Keratinocyte (primary cell): Measurements from ENCODE around the gene CHN2. TPM values are rescaled to one million over a fixed set of nuclear protein-coding genes. Genes with fewer than 3 reads are reported as not detected.

ENCODE experiments used
- DNase-seq: peaks from one replicate; pipeline ENCODE4 v3.0.0-alpha.2; 2011; ENCODE audit warnings: low read depth, missing footprints, low spot score
- FAIRE-seq: peaks from 2 replicates; lab custom pipeline; 2011; peaks lifted over from hg19 to GRCh38; lab: Jason Lieb, UNC
- H2AFZ ChIP-seq: 2 replicates; pipeline ENCODE4 v1.6.0; 2012; ENCODE audit warnings: low read length, control low read depth, inconsistent platforms; ENCODE audit not compliant: control insufficient read depth
- H3K27ac ChIP-seq: 2 replicates; pipeline ENCODE4 v1.5.1; 2011; ENCODE audit warnings: low read length; ENCODE audit not compliant: control insufficient read depth, insufficient read depth
- H3K27me3 ChIP-seq: 3 replicates; pipeline ENCODE4 v1.6.0; 2011; ENCODE audit warnings: low read length; ENCODE audit not compliant: control insufficient read depth, insufficient read depth; ENCODE audit errors: extremely low read depth
- H3K36me3 ChIP-seq, 2 experiments: 2 replicates in 1 of 2; 3 replicates in 1 of 2; pipeline ENCODE4 v1.5.1; 2011; ENCODE audit warnings: low read length in 2 of 2, mild to moderate bottlenecking in 1 of 2; ENCODE audit not compliant: control insufficient read depth in 2 of 2, insufficient read depth in 2 of 2; ENCODE audit errors: extremely low read depth in 1 of 2
- H3K4me1 ChIP-seq: 3 replicates; pipeline ENCODE4 v1.5.1; 2011; ENCODE audit warnings: low read length; ENCODE audit not compliant: control insufficient read depth, insufficient read depth; ENCODE audit errors: extremely low read depth
- H3K4me2 ChIP-seq: 3 replicates; pipeline ENCODE4 v1.6.0; 2011; ENCODE audit warnings: low read depth, low read length; ENCODE audit not compliant: control insufficient read depth, insufficient read depth; ENCODE audit errors: extremely low read depth
- H3K4me3 ChIP-seq, 3 experiments: fragments of 200-600 bp in 1 of 3; sonication (generic) in 1 of 3; 2 replicates in 2 of 3; 3 replicates in 1 of 3; pipeline ENCODE4 v1.5.1; 2011 to 2016; ENCODE audit warnings: low read length in 3 of 3, mild to moderate bottlenecking in 3 of 3, control low read depth in 2 of 3, inconsistent platforms in 1 of 3, low read depth in 1 of 3, mixed read lengths in 1 of 3, mixed run types in 1 of 3, moderate library complexity in 1 of 3; ENCODE audit not compliant: control insufficient read depth in 2 of 3, insufficient read depth in 2 of 3; ENCODE audit errors: extremely low read depth in 1 of 3
- H3K79me2 ChIP-seq: 2 replicates; pipeline ENCODE4 v1.6.0; 2012; ENCODE audit warnings: low read length; ENCODE audit not compliant: control insufficient read depth, insufficient read depth
- H3K9ac ChIP-seq: 3 replicates; pipeline ENCODE4 v1.6.0; 2011; ENCODE audit warnings: low read length; ENCODE audit not compliant: control insufficient read depth, insufficient read depth; ENCODE audit errors: extremely low read depth
- H3K9me1 ChIP-seq: 3 replicates; pipeline ENCODE4 v1.6.0; 2011; ENCODE audit warnings: low read length; ENCODE audit not compliant: control insufficient read depth, insufficient read depth; ENCODE audit errors: extremely low read depth
- H3K9me3 ChIP-seq: 2 replicates; pipeline ENCODE4 v1.5.1; 2012; ENCODE audit warnings: low read depth, low read length; ENCODE audit not compliant: control insufficient read depth
- H4K20me1 ChIP-seq: 3 replicates; pipeline ENCODE4 v1.6.0; 2011; ENCODE audit warnings: low read length; ENCODE audit not compliant: control insufficient read depth, insufficient read depth; ENCODE audit errors: extremely low read depth
- EZH2 ChIP-seq: IDR thresholded peaks from one replicate; pipeline ENCODE4 v1.6.1; 2012; ENCODE audit warnings: inconsistent platforms, mild to moderate bottlenecking, low read length, moderate library complexity
- dilution Hi-C: fragments of 300-500 bp; cut with MboI; formaldehyde crosslinking; loops from one replicate; pipeline ENCODE4 v1.7.0; 2020; ENCODE audit warnings: low sequenced_read_pairs; ENCODE audit not compliant: extremely low pct_ligation_motif_present
- polyA plus RNA-seq, 5 experiments: library from polyadenylated mRNA; depleted of rRNA in 3 of 5; stranded (reverse) in 3 of 5; stranded (forward) in 1 of 5; unstranded in 1 of 5; fragments of >200 nt; gene quantifications; 1 replicate in 1 of 5; 2 replicates in 3 of 5; 3 replicates in 1 of 5; pipeline versions ENCODE4 v1.2.1 to v1.2.3, GENCODE V29; 2011 to 2012; ENCODE audit warnings: missing spikeins in 2 of 5, low read depth in 1 of 5, low replicate concordance in 1 of 5
- TF ChIP-seq, protein P1 (sequence below), 3 experiments: IDR thresholded peaks in 1 of 3; conservative IDR thresholded peaks in 1 of 3; optimal IDR thresholded peaks in 1 of 3; 2 replicates in 2 of 3; 3 replicates in 1 of 3; pipeline versions ENCODE3 to v1.5.1; 2011; ENCODE audit warnings: low read length in 3 of 3, mild to moderate bottlenecking in 3 of 3, moderate library complexity in 2 of 3, control low read depth in 1 of 3, inconsistent platforms in 1 of 3; ENCODE audit not compliant: insufficient read depth in 2 of 3; ENCODE audit errors: extremely low read depth in 1 of 3

The CHN2 gene
- polyA plus RNA-seq, 1 donor (not counting 4 experiments of a cell fraction or from before 2014, with no cell fraction given) = 1.8 TPM

DNA sequence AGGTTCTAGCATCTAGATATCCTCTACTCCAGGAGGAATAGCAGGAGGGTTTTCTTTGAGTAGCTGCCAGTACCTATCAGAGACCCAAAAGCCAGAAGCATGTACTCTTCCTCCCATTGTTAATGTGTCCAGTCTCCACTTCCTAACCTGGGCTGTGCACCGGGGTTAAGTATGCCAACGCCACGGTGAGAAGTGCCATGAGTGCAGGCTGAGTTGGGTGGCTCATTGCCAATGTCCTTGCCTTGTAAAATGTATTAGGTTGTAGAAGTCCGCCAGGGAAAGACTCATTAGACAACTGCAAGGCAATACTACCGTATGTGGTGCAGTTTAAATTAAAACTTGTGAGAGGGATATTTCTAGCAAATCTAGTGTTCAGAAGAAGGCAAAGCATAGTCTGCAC, 314.0 kb downstream of the CHN2 start:
- Histone ChIP-seq H3K4me2 (no peak overlapping the region), H3K4me1 (no peaks in the 10 kb centered on the region), H3K9me1 (no peaks in the 10 kb centered on the region), H3K36me3 (no peaks in the 10 kb centered on the region), H3K9ac (no peak overlapping the region), H3K27ac (no peak overlapping the region), H4K20me1 (no peaks in the 10 kb centered on the region), H3K4me3 (no peak overlapping the region), H2AFZ (no peak overlapping the region), H3K79me2 (no peaks in the 10 kb centered on the region), H3K27me3 (no peaks in the 10 kb centered on the region), H3K9me3 (no peaks in the 10 kb centered on the region)
- dilution Hi-C loops = no loop called here
- no peak for FAIRE-seq
- no peak for TF ChIP-seq EZH2
- TF ChIP-seq, protein P1, sequence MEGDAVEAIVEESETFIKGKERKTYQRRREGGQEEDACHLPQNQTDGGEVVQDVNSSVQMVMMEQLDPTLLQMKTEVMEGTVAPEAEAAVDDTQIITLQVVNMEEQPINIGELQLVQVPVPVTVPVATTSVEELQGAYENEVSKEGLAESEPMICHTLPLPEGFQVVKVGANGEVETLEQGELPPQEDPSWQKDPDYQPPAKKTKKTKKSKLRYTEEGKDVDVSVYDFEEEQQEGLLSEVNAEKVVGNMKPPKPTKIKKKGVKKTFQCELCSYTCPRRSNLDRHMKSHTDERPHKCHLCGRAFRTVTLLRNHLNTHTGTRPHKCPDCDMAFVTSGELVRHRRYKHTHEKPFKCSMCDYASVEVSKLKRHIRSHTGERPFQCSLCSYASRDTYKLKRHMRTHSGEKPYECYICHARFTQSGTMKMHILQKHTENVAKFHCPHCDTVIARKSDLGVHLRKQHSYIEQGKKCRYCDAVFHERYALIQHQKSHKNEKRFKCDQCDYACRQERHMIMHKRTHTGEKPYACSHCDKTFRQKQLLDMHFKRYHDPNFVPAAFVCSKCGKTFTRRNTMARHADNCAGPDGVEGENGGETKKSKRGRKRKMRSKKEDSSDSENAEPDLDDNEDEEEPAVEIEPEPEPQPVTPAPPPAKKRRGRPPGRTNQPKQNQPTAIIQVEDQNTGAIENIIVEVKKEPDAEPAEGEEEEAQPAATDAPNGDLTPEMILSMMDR (optimal IDR thresholded peaks at IDR 0.05 in 1 of 3, IDR thresholded peaks at IDR 0.05 in 1 of 3, conservative IDR thresholded peaks at IDR 0.05 in 1 of 3; ENCODE audit: extremely low read depth in 1 of 3, insufficient read depth in 2 of 3, low read length in 3 of 3) = no peak
- no peak for DNase-seq

DNA sequence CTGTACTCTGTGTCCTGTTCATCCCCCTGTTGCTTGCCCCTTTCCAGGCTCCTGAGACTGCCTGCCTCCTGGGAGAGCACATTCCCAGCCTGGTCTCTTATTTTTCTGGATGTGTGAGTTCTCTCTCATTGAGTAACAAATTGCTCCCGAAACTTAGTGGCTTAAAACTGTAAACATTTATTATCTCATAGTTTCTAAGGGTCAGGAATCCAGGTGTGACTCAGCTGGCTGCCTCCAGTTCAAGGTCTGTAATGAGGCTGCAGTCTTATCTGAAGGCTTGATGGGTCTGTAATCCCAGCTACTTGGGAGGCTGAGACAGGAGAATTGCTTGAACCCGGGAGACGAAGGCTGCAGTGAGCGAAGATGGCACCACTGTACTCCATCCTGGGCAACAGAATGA, 315.5 kb downstream of the CHN2 start:
- Histone ChIP-seq H3K36me3 (no peaks in the 10 kb centered on the region), H3K79me2 (no peaks in the 10 kb centered on the region), H3K4me1 (no peaks in the 10 kb centered on the region), H3K27ac (no peak overlapping the region), H3K27me3 (no peaks in the 10 kb centered on the region), H2AFZ (no peak overlapping the region), H3K9me1 (no peaks in the 10 kb centered on the region), H4K20me1 (no peaks in the 10 kb centered on the region), H3K4me3 (no peak overlapping the region), H3K9ac (no peak overlapping the region), H3K9me3 (no peaks in the 10 kb centered on the region), H3K4me2 (no peak overlapping the region)
- TF ChIP-seq, protein P1 (optimal IDR thresholded peaks at IDR 0.05 in 1 of 3, IDR thresholded peaks at IDR 0.05 in 1 of 3, conservative IDR thresholded peaks at IDR 0.05 in 1 of 3; ENCODE audit: extremely low read depth in 1 of 3, insufficient read depth in 2 of 3, low read length in 3 of 3) = no peak
- no peak for TF ChIP-seq EZH2
- FAIRE-seq (no peak), DNase-seq (no peak)
- dilution Hi-C loops = no loop called here
